ENCODE results near the gene RAB20. TPM values are rescaled to one million over a fixed set of nuclear protein-coding genes. Genes with fewer than 3 reads are reported as not detected.

RAB20 gene
- total and polyA plus RNA-seq, 8 donors: 9.3 to 23.6 (median 14.2) TPM

- intact Hi-C loops (cut with DNase I): no loop called here
- no peaks in the 10 kb centered on the region for H3K27me3 ChIP-seq
- H3K4me3 ChIP-seq: no peak overlapping the region
- H3K9me3 ChIP-seq: no peaks in the 10 kb centered on the region
- ATAC-seq (no peak), DNase-seq (no peak), FAIRE-seq (no peak)
- H3K36me3 ChIP-seq: no peaks in the 10 kb centered on the region
- 69 to 75% methylated on average over 5 of the region's 5 CpGs for WGBS, 2 donors
- H3K27ac ChIP-seq: peak overlapping the region in 1 of 4 donors; percentile 27
- no peak for TF ChIP-seq CTCF (IDR thresholded peaks at IDR 0.05)
- H3K4me1 ChIP-seq: peaks cover 37 to 58% (median 50%) of the 10 kb centered on the region in 3 donors
These were observed 21.6 kb downstream of the RAB20 start for GRCh38 chr13:110539894-110540293.

- 14 to 16% methylated on average over 5 of the region's 5 CpGs for WGBS, 2 donors
- DNase-seq (peak in 4 of 6 donors; percentile 50 to 80 (median 69)), FAIRE-seq (no peak), ATAC-seq (peak; percentile 72 to 85 (median 80))
- intact Hi-C loops (cut with DNase I): no loop called here
- Histone ChIP-seq H3K4me1 (peaks cover 37 to 55% (median 50%) of the 10 kb centered on the region in 3 donors), H3K9me3 (no peaks in the 10 kb centered on the region), H3K27ac (peak overlapping the region in 3 of 4 donors; percentile 33 to 62 (median 43)), H3K36me3 (no peaks in the 10 kb centered on the region), H3K27me3 (no peaks in the 10 kb centered on the region), H3K4me3 (no peak overlapping the region)
- TF ChIP-seq CTCF (IDR thresholded peaks at IDR 0.05): no peak
These were observed 22.9 kb downstream of the RAB20 start for GRCh38 chr13:110538632-110539031.

GRCh38 chr13:110536006-110536693 is 25.4 kb downstream of the RAB20 start:
- peak in 2 of 4 donors; percentile 49 to 60 for ATAC-seq
- FAIRE-seq: no peak
- intact Hi-C loops (cut with DNase I): no loop called here

GRCh38 chr13:110535526-110535925 is 26.0 kb downstream of the RAB20 start:
- no peaks in the 10 kb centered on the region for H3K27me3 ChIP-seq
- H3K27ac ChIP-seq: peak overlapping the region in 2 of 4 donors; percentile 44 to 54
- no peaks in the 10 kb centered on the region for H3K9me3 ChIP-seq
- intact Hi-C loops (cut with DNase I): no loop called here
- H3K36me3 ChIP-seq: no peaks in the 10 kb centered on the region
- FAIRE-seq (no peak), DNase-seq (peak in 1 of 6 donors; percentile 35), ATAC-seq (no peak)
- 95 to 96% methylated on average over 11 of the region's 11 CpGs for WGBS, 2 donors
- no peak overlapping the region for H3K4me3 ChIP-seq
- TF ChIP-seq CTCF (IDR thresholded peaks at IDR 0.05): no peak
- peaks cover 13 to 32% (median 20%) of the 10 kb centered on the region in 3 donors for H3K4me1 ChIP-seq

More at GRCh38 chr13:110536006-110536693, 25.4 kb downstream of the RAB20 start:
- Histone ChIP-seq H3K9me3 (no peaks in the 10 kb centered on the region), H3K4me1 (peaks cover 20 to 39% (median 26%) of the 10 kb centered on the region in 3 donors), H3K4me3 (no peak overlapping the region), H3K27me3 (no peaks in the 10 kb centered on the region), H3K27ac (peak overlapping the region in 2 of 4 donors; percentile 44 to 54), H3K36me3 (no peaks in the 10 kb centered on the region)
- no peak for TF ChIP-seq CTCF (IDR thresholded peaks at IDR 0.05)
- WGBS, 2 donors: 89 to 92% methylated on average over 18 of the region's 18 CpGs
- peak in 2 of 6 donors; percentile 57 to 61 for DNase-seq
